IPS DF 6.9 (cell line): Measurements from ENCODE around the gene BAIAP2.

Experiments used
- DNase-seq: peaks from one replicate; pipeline ENCODE4 v3.0.0-alpha.2; 2013; ENCODE audit warnings: low read depth, low spot score
- H3K27ac ChIP-seq: one replicate; pipeline ENCODE4 v1.5.1; 2013; ENCODE audit warnings: low read length, control low read depth
- H3K27me3 ChIP-seq: 2 replicates; pipeline ENCODE4 v1.6.1; 2013; ENCODE audit warnings: mild to moderate bottlenecking, low read length; ENCODE audit not compliant: control insufficient read depth, insufficient read depth
- H3K36me3 ChIP-seq: 2 replicates; pipeline ENCODE4 v1.6.1; 2013; ENCODE audit warnings: low read length; ENCODE audit not compliant: control insufficient read depth, insufficient read depth
- H3K4me1 ChIP-seq: 2 replicates; pipeline ENCODE4 v1.6.1; 2013; ENCODE audit warnings: low read length; ENCODE audit not compliant: control insufficient read depth, insufficient read depth
- H3K4me3 ChIP-seq: 2 replicates; pipeline ENCODE4 v1.5.1; 2013; ENCODE audit warnings: mild to moderate bottlenecking, low read length
- H3K9me3 ChIP-seq: 2 replicates; pipeline ENCODE4 v1.6.1; 2013; ENCODE audit warnings: low read length, inconsistent platforms; ENCODE audit not compliant: control insufficient read depth, insufficient read depth
- WGBS: extraction: QIAGEN DNeasy Blood & Tissue Kit; methylation state at CpG from one replicate; pipeline ENCODE4 v1.1.7; 2013; ENCODE audit warnings: mixed read lengths, missing lambda C conversion rate; ENCODE audit not compliant: insufficient read length, insufficient coverage; 5-methylcytosine and 5-hydroxymethylcytosine counted together

The BAIAP2 gene

DNA sequence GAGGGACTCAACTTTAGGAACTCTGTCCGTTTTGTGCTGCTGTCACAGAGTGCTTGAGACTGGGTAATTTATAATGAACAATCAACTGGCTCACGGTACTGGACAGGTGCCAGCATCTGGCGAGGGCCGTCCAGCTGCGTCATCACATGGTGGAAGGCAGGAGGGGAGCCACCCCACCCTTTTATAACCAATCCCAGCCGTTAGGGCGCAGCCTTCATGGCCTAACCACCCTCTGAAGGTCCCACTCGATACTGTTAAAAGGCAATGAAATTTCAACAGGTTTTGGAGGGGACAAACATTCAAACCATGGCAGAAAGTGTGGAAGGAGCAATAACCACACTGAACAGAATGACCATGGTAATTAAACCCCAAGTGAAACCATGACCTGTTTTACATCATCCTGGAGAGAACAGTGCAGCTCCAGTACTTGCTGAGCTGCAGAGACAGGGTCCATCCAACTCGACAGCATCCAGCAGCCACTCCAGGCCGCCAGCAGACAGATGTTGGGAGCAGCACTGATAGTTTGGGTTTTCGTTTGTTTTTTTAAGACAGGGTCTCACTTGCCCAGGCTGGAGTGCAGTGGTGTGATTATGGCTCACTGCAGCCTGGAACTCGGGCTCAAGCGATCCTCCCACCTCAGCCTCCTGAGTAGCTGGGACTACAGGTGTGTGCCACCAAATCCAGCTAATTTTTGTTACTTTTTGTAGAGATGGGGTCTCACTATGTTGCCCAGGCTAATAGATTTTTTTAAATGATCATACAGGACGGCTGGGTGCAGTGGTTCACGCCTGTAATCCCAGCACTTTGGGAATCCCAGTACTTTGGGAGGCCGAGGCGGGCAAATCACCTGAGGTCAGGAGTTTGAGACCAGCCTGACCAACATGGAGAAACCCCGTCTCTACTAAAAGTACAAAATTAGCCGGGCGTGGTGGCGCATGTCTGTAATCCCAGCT lies 32.3 kb upstream of the BAIAP2 start:
- no CpG with 5 or more reads among the region's 21 CpGs for WGBS
- Histone ChIP-seq H3K36me3 (peaks cover 16% of the 10 kb centered on the region), H3K27ac (no peak overlapping the region), H3K4me3 (no peak overlapping the region), H3K27me3 (peaks cover 10% of the 10 kb centered on the region; the same call in 1 of the 2 replicates), H3K9me3 (no peaks in the 10 kb centered on the region), H3K4me1 (no peaks in the 10 kb centered on the region; the same call in 1 of the 2 replicates)
- no peak for DNase-seq

DNA sequence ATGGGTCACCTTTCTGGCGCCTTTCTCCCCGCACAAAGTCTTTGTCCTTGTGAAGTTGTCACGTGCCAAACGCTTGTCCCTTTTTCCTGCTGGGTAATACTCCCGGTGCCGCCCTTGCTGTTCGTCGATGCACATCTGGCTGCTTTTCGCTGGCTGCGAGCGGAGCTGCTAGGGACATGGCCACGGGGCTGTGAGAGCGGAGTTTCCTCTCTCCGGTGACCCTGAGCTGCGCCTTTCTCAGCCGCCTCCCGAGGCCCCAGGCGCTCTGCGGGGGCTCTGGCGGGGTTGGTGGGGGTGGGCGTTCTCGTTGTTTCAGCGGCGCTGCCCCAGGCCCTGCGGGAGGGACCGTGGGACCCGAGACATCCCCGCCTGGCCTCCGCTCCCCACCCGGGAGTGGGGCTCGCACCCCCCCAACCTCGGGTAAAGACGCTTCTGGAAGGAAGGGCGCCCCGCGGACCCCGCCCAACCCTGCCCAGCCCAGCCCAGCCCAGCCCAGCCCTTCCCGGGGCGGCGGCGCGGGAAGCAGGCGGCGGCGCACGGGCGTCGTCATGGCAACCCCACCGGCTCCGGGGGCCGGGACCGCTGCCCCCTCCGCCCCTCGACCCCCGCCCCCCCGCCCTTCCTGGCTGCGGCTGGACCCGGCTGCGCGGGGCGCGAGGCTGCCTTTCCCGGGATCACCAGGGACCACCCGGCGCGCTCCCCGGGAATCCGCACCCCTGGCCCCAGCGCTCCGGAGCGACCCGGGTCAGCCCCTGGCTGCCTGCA lies 31.1 kb upstream of the BAIAP2 start:
- WGBS: no CpG with 5 or more reads among the region's 72 CpGs
- peak overlapping the region; percentile 13; the same call in 1 of the 2 replicates for H3K4me3 ChIP-seq

DNA sequence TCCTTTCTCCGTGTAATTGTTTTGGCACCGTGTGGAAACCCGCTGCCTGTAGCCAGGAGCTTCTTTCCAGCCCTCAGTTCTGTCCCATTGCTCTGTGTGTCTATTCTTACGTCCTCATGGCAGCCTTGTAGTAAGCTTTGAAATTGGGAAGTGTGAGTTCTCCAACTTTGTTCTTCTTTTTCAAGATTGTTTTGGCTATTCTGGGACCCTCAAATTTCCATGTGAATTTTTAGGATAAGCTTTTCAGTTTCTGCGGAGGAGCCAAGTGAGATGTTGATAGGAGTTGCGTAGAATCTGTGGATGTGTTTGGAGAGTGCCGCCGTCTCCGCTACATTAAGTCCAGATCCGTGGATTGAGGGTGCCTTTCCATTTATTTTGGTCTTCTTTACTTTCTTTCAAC lies 28.1 kb upstream of the BAIAP2 start:
- no peaks in the 10 kb centered on the region for H3K36me3 ChIP-seq
- DNase-seq: no peak
- H3K27me3 ChIP-seq: peaks cover 10% of the 10 kb centered on the region; the same call in 1 of the 2 replicates

More for the DNA sequence above, 31.1 kb upstream of the BAIAP2 start:
- Histone ChIP-seq H3K36me3 (peaks cover 6% of the 10 kb centered on the region; the same call in 1 of the 2 replicates), H3K4me1 (no peaks in the 10 kb centered on the region; the same call in 1 of the 2 replicates), H3K27me3 (peaks cover 10% of the 10 kb centered on the region; the same call in 1 of the 2 replicates), H3K27ac (no peak overlapping the region), H3K9me3 (no peaks in the 10 kb centered on the region)
- no peak for DNase-seq

DNA sequence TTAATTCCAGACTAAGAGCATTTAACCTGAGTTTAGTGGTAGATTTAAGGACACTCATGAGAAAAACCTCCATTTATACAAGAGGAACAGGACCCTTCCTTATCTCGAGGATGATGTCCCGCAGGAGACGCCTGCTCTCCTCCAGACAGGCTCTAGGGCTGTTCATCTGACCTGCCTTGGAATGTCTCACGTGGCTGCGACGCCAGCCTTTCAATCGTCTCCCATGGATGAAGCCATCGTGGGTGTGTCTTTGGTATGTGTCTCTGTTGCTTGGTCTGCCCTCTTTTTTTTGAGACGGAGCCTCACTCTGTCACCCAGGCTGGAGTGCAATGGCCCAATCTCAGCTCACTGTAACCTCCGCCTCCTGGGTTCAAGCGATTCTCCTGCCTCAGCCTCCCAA lies 26.8 kb upstream of the BAIAP2 start:
- WGBS: no CpG with 5 or more reads among the region's 11 CpGs

More for the DNA sequence above, 28.1 kb upstream of the BAIAP2 start:
- H3K4me3 ChIP-seq: no peak overlapping the region
- no peaks in the 10 kb centered on the region; the same call in 1 of the 2 replicates for H3K4me1 ChIP-seq
- no CpG with 5 or more reads among the region's 10 CpGs for WGBS
- no peaks in the 10 kb centered on the region; the same call in 1 of the 2 replicates for H3K9me3 ChIP-seq
- no peak overlapping the region for H3K27ac ChIP-seq

DNA sequence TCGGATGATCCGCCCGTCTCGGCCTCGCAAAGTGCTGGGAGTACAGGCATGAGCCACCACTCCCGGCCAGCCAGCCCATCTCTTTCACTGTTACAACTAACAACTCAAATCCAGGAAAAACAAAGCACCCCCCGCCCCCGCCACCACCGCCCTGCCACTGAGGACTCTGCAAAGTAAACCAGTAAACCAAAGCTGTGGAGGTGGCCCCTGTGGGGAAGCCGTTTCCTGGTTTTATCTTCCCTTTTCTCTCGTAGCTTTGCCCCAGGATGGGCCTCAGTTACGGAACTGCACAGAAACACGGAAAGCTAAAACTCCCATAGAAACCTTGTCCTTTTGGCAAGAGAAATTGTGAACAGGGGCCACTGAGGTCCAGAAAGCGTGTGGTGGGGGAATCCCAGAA lies 25.8 kb upstream of the BAIAP2 start:
- Histone ChIP-seq H3K27ac (no peak overlapping the region), H3K4me3 (no peak overlapping the region), H3K9me3 (no peaks in the 10 kb centered on the region; the same call in 1 of the 2 replicates), H3K27me3 (peaks cover 7% of the 10 kb centered on the region; the same call in 1 of the 2 replicates), H3K36me3 (no peaks in the 10 kb centered on the region), H3K4me1 (no peaks in the 10 kb centered on the region)
- no peak for DNase-seq
- no CpG with 5 or more reads among the region's 14 CpGs for WGBS

More for the DNA sequence above, 26.8 kb upstream of the BAIAP2 start:
- H3K4me3 ChIP-seq: no peak overlapping the region
- no peaks in the 10 kb centered on the region; the same call in 1 of the 2 replicates for H3K9me3 ChIP-seq
- H3K27ac ChIP-seq: no peak overlapping the region
- H3K27me3 ChIP-seq: peaks cover 7% of the 10 kb centered on the region; the same call in 1 of the 2 replicates
- DNase-seq: no peak
- H3K4me1 ChIP-seq: no peaks in the 10 kb centered on the region; the same call in 1 of the 2 replicates
- H3K36me3 ChIP-seq: no peaks in the 10 kb centered on the region

DNA sequence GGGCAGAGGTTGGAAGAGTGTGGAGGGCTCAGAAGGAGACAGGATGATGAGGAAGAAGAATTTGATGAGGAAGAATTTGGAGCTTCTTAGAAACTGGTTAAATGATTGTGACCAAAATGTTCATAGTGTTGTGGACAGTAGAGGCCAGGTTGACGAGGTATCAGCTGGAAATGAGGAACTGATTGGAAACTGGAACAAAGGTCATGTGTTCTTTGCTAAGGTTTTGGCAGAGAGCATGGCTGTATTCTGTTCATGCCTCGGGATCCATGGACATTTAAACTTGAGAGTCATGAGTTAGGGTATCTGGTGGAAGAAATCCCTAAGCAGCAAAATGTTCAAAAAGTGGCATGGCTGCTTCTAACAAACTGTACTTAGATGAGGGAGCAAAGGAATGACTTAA lies 24.0 kb upstream of the BAIAP2 start:
- no peak for DNase-seq
- no peak overlapping the region for H3K27ac ChIP-seq
- H3K36me3 ChIP-seq: no peaks in the 10 kb centered on the region
- H3K27me3 ChIP-seq: peaks cover 2% of the 10 kb centered on the region; the same call in 1 of the 2 replicates
- no peaks in the 10 kb centered on the region for H3K4me1 ChIP-seq
- H3K4me3 ChIP-seq: no peak overlapping the region
- no CpG with 5 or more reads among the region's 2 CpGs for WGBS
- H3K9me3 ChIP-seq: no peaks in the 10 kb centered on the region; the same call in 1 of the 2 replicates

DNA sequence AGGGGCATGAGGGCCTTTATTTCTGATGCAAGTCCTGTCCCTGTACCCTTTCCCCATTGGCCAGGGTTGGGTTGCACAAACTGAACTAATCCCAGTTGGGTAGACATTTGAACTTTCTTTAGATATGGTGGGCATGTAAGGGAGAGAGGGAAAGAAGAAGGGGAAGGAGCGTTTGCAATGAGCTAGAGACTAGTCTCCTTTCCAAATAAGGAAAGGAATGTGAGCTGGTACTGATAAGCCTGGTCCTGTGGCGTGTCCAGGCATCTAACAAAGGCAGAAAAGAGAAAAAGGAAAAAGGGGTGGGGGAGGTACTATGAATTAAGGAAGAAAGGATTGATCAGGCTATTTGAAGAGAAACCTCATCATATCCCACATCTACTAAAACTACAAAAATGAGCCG lies 23.0 kb upstream of the BAIAP2 start:
- Histone ChIP-seq H3K4me3 (no peak overlapping the region), H3K9me3 (no peaks in the 10 kb centered on the region; the same call in 1 of the 2 replicates)
- no CpG with 5 or more reads among the region's 3 CpGs for WGBS

DNA sequence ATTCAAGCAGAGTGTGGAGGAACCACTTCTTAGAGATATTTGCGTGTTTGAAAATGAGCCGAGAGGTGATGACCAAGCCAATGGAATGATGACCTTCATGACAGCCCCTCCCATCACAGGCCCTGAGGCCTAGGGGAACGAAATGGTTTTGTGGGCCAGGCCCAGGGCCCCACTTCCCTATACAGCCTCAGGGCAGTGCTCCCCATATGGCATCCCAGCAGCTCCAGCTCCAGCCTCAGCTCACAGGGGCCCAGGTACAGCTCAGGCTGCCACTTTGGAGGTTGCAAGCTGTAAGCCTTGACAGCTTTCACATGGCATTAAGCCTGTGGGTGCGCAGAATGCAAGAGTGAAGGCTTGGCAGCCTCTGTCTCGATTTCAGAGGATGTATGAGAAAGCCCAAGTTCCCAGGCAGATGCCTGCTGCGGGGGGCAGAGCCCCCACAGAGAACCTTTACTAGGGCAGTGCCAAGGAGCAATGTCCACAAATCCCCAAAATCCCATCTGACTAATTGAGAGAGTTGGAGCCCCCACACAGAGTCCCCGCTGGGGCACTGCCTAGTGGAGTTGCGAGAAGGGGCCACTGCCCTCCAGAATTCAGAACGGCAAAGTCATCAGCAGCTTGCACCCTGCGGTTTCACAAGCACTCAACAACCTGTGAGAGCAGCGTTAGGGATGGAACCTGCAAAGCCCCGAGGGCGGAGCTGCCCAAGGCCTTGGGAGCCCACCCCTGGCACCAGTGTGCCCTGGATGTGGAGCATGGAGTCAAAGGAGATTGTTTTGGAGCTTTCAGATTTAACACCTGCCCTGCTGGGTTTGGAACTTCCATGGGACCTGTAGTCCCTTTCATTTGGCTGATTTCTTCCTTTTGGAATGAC lies 22.1 kb upstream of the BAIAP2 start:
- Histone ChIP-seq H3K27me3 (no peaks in the 10 kb centered on the region), H3K27ac (no peak overlapping the region), H3K9me3 (no peaks in the 10 kb centered on the region; the same call in 1 of the 2 replicates), H3K4me1 (no peaks in the 10 kb centered on the region), H3K36me3 (no peaks in the 10 kb centered on the region), H3K4me3 (no peak overlapping the region)
- WGBS: no CpG with 5 or more reads among the region's 13 CpGs
- no peak for DNase-seq

More for the DNA sequence above, 23.0 kb upstream of the BAIAP2 start:
- H3K27me3 ChIP-seq: no peaks in the 10 kb centered on the region
- no peaks in the 10 kb centered on the region for H3K36me3 ChIP-seq
- no peak for DNase-seq
- H3K27ac ChIP-seq: no peak overlapping the region
- no peaks in the 10 kb centered on the region for H3K4me1 ChIP-seq

DNA sequence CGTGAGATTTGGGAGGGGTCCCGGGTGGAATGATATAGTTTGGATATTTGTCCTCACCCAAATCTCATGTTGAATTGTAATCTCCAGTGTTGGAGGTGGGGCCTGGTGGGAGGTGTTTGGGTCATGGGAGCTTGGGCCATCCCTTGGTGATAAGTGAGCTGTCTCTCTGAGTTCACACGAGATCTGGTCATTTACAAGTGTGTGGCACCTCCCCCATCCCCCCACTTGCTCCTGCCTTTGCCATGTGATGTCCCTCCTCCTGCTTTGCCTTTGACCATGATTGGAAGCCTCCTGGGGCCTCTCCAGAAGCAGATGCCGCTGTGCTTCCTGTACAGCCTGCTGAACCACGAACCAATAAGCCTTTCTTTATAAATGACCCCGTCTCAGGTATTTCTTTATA lies 21.3 kb upstream of the BAIAP2 start:
- H3K27ac ChIP-seq: no peak overlapping the region
- no CpG with 5 or more reads among the region's 6 CpGs for WGBS
- DNase-seq: no peak
- H3K4me1 ChIP-seq: no peaks in the 10 kb centered on the region
- no peak overlapping the region for H3K4me3 ChIP-seq
- no peaks in the 10 kb centered on the region; the same call in 1 of the 2 replicates for H3K9me3 ChIP-seq
- no peaks in the 10 kb centered on the region for H3K36me3 ChIP-seq
- H3K27me3 ChIP-seq: no peaks in the 10 kb centered on the region
